GM19351 (cell line): Measurements from ENCODE around the gene BBS9.
A peak's percentile ranks its signal among the peaks of the same experiment; 100 is the strongest.

Experiments
- ATAC-seq: cut with Tn5 transposase; IDR thresholded peaks from one replicate; pipeline ENCODE4 v1.9.1; 2021; ENCODE audit warnings: mild to moderate bottlenecking, moderate library complexity; ENCODE audit not compliant: unreplicated experiment

Gene BBS9

GRCh38 chr7:33118383-33118782, 11.0 kb upstream of the BBS9 start:
- ATAC-seq, result no peak

- no peak for ATAC-seq
Observed at GRCh38 chr7:33127085-33127484, 2.3 kb upstream of the BBS9 start.

- ATAC-seq, result no peak
Observed at GRCh38 chr7:33128631-33128989, 754 bp upstream of the BBS9 start.

- peak; percentile 4 for ATAC-seq
Observed at GRCh38 chr7:33129806-33130153, 416 bp downstream of the BBS9 start.

- ATAC-seq, result no peak
Observed at GRCh38 chr7:33130184-33130583, 820 bp downstream of the BBS9 start.

GRCh38 chr7:33137103-33137502, 7.7 kb downstream of the BBS9 start:
- no peak for ATAC-seq

GRCh38 chr7:33142585-33142984, 13.2 kb downstream of the BBS9 start:
- ATAC-seq, result no peak

GRCh38 chr7:33143996-33144718, 14.8 kb downstream of the BBS9 start:
- no peak for ATAC-seq

GRCh38 chr7:33145156-33145555, 15.8 kb downstream of the BBS9 start:
- no peak for ATAC-seq

GRCh38 chr7:33152087-33152486, 22.7 kb downstream of the BBS9 start:
- no peak for ATAC-seq

GRCh38 chr7:33155811-33156210, 26.4 kb downstream of the BBS9 start:
- no peak for ATAC-seq

- ATAC-seq, result no peak
Observed at GRCh38 chr7:33156441-33156840, 27.1 kb downstream of the BBS9 start.

GRCh38 chr7:33157311-33157710, 27.9 kb downstream of the BBS9 start:
- no peak for ATAC-seq

- no peak for ATAC-seq
Observed at GRCh38 chr7:33157781-33158180, 28.4 kb downstream of the BBS9 start.

GRCh38 chr7:33177876-33178275, 48.5 kb downstream of the BBS9 start:
- ATAC-seq, result no peak

GRCh38 chr7:33179519-33179918, 50.2 kb downstream of the BBS9 start:
- ATAC-seq, result no peak

- ATAC-seq, result no peak
Observed at GRCh38 chr7:33183504-33183903, 54.1 kb downstream of the BBS9 start.

GRCh38 chr7:33184828-33185227, 55.5 kb downstream of the BBS9 start:
- ATAC-seq, result no peak

GRCh38 chr7:33185786-33186185, 56.4 kb downstream of the BBS9 start:
- peak; percentile 88 for ATAC-seq

GRCh38 chr7:33186192-33186591, 56.8 kb downstream of the BBS9 start:
- no peak for ATAC-seq

- peak; percentile 19 for ATAC-seq
Observed at GRCh38 chr7:33190688-33191304, 61.4 kb downstream of the BBS9 start.

GRCh38 chr7:33191340-33191739, 62.0 kb downstream of the BBS9 start:
- ATAC-seq, result peak; percentile 79
